Measurements from ENCODE around the gene SLC35B1.
"Not testable (repeated sequence)": the region's sequence is repeated elsewhere in the genome, so short reads cannot be mapped to it uniquely, and the experiment has no call there.

Gene SLC35B1

GRCh38 chr17:49729069-49729468 lies 21.3 kb upstream of the SLC35B1 start:
- CTCF ChIA-PET = interaction anchor here (0.7 to 3.0 kb wide), 5 partner anchors 8 to 159 kb away, joined by 3 to 21 read pairs (median 4); partner anchors contain the start of gene SLC35B1
- DNase-seq (ENCODE audit: extremely low spot score) = no peak
- POLR2A ChIA-PET = no interaction called here
- no peak for TF ChIP-seq CTCF (IDR thresholded peaks at IDR 0.05; ENCODE audit: control extremely low read depth, extremely low read depth, low read depth, missing control alignments)

GRCh38 chr17:49728425-49728824 lies 20.7 kb upstream of the SLC35B1 start:
- no peak for DNase-seq (ENCODE audit: extremely low spot score)
- CTCF ChIA-PET = interaction anchor here (0.7 to 2.2 kb wide), 2 partner anchors 9 to 158 kb away, joined by 4 to 8 read pairs; no protein-coding TSS in a partner anchor
- POLR2A ChIA-PET = no interaction called here
- TF ChIP-seq CTCF (IDR thresholded peaks at IDR 0.05; ENCODE audit: control extremely low read depth, extremely low read depth, low read depth, missing control alignments) = no peak

GRCh38 chr17:49727380-49727779 lies 19.6 kb upstream of the SLC35B1 start:
- CTCF ChIA-PET = interaction anchor here (0.9 to 2.6 kb wide), 5 partner anchors 18 to 170 kb away, joined by 3 to 10 read pairs (median 6); partner anchors contain the start of gene SLC35B1
- no peak for DNase-seq (ENCODE audit: extremely low spot score)
- no peak for TF ChIP-seq CTCF (IDR thresholded peaks at IDR 0.05; ENCODE audit: control extremely low read depth, extremely low read depth, low read depth, missing control alignments)
- POLR2A ChIA-PET = no interaction called here

- TF ChIP-seq CTCF (IDR thresholded peaks at IDR 0.05; ENCODE audit: control extremely low read depth, extremely low read depth, low read depth, missing control alignments) = no peak
- CTCF ChIA-PET = interaction anchor here (2.4 to 2.6 kb wide), 2 partner anchors 17 to 169 kb away, joined by 8 to 10 read pairs; no protein-coding TSS in a partner anchor
- POLR2A ChIA-PET = no interaction called here
These were observed 17.8 kb upstream of the SLC35B1 start for GRCh38 chr17:49725452-49726130.

GRCh38 chr17:49724552-49724951 lies 16.8 kb upstream of the SLC35B1 start:
- POLR2A ChIA-PET = interaction anchor here (0.7 kb wide), 1 partner anchor 558 kb away, joined by 4 read pairs; no protein-coding TSS in a partner anchor
- not testable (repeated sequence) for DNase-seq (ENCODE audit: extremely low spot score)
- CTCF ChIA-PET = interaction anchor here (1.1 to 2.1 kb wide), 3 partner anchors 9 to 28 kb away, joined by 3 to 14 read pairs (median 5); partner anchors contain the start of gene SLC35B1

More at GRCh38 chr17:49725452-49726130, 17.8 kb upstream of the SLC35B1 start:
- no peak for DNase-seq (ENCODE audit: extremely low spot score)

- TF ChIP-seq CTCF (IDR thresholded peaks at IDR 0.05; ENCODE audit: control extremely low read depth, extremely low read depth, low read depth, missing control alignments) = no peak
- DNase-seq (ENCODE audit: extremely low spot score) = no peak
- CTCF ChIA-PET = interaction anchor here (0.9 to 2.1 kb wide), 5 partner anchors 10 to 156 kb away, joined by 3 to 14 read pairs (median 4); partner anchors contain the start of gene SLC35B1
- POLR2A ChIA-PET = no interaction called here
These were observed 15.7 kb upstream of the SLC35B1 start for GRCh38 chr17:49723423-49723822.

GRCh38 chr17:49722066-49722465 lies 14.3 kb upstream of the SLC35B1 start:
- ChIA-PET POLR2A (no interaction called here), CTCF (interaction anchor here (0.9 to 3.5 kb wide), 7 partner anchors 10 to 166 kb away, joined by 3 to 33 read pairs (median 5); partner anchors contain the start of gene SLC35B1)
- DNase-seq (ENCODE audit: extremely low spot score) = no peak
- no peak for TF ChIP-seq CTCF (IDR thresholded peaks at IDR 0.05; ENCODE audit: control extremely low read depth, extremely low read depth, low read depth, missing control alignments)
